HepG2 (cell line): ENCODE results near the gene SNPH. TPM values are rescaled to one million over a fixed set of nuclear protein-coding genes. Genes with fewer than 3 reads are reported as not detected.
A peak's percentile ranks its signal among the peaks of the same experiment; 100 is the strongest.

Experiments used
- ADNP ChIP-seq: sonication (generic); formaldehyde crosslinking; IDR thresholded peaks from 2 replicates; pipeline ENCODE4 v1.4.0; 2020; ENCODE audit warnings: missing genetic modification reagents
- ATF5 ChIP-seq: sonication (generic); formaldehyde crosslinking; IDR thresholded peaks from 2 replicates; pipeline ENCODE4 v1.4.0; 2020; ENCODE audit warnings: mild to moderate bottlenecking, low read depth, missing genetic modification reagents
- EHMT2 ChIP-seq: fragments of 200-600 bp; sonication (generic); IDR thresholded peaks from 2 replicates; pipeline ENCODE4 v1.7.0; 2017; ENCODE audit warnings: antibody characterized with exemption, low read depth, low read length, borderline replicate concordance
- GZF1 ChIP-seq: sonication (generic); formaldehyde crosslinking; IDR thresholded peaks from 2 replicates; pipeline ENCODE4 v1.5.1; 2020; ENCODE audit warnings: mild to moderate bottlenecking, missing genetic modification reagents
- IKZF1 ChIP-seq: fragments of 450-650 bp; IDR thresholded peaks from 2 replicates; pipeline ENCODE4 v1.7.1; 2016
- MAF1 ChIP-seq: sonication (generic); formaldehyde crosslinking; IDR thresholded peaks from 2 replicates; pipeline ENCODE4 v1.5.0; 2020; ENCODE audit warnings: missing genetic modification reagents, borderline replicate concordance
- MAFF ChIP-seq: IDR thresholded peaks from 2 replicates; pipeline ENCODE4 v1.6.1; 2011; ENCODE audit warnings: low read depth, low read length, improper control_type of control experiment
- NFYB ChIP-seq: sonication (generic); formaldehyde crosslinking; IDR thresholded peaks from 2 replicates; pipeline ENCODE4 v1.4.0; 2020; ENCODE audit warnings: missing genetic modification reagents
- PATZ1 ChIP-seq: sonication (generic); formaldehyde crosslinking; IDR thresholded peaks from 2 replicates; pipeline ENCODE4 v1.4.0; 2020; ENCODE audit warnings: missing genetic modification reagents
- RBAK ChIP-seq: sonication (generic); formaldehyde crosslinking; IDR thresholded peaks from 2 replicates; pipeline ENCODE4 v1.5.1; 2020; ENCODE audit warnings: mild to moderate bottlenecking, missing genetic modification reagents
- SP1 ChIP-seq, 2 experiments: fragments of 450-650 bp in 1 of 2; sonication (generic) in 1 of 2; formaldehyde crosslinking in 1 of 2; IDR thresholded peaks; 2 replicates each; pipeline versions ENCODE4 v1.4.0 to v1.6.1; 2016 to 2020; ENCODE audit warnings: missing genetic modification reagents in 1 of 2
- TCF12 ChIP-seq, 2 experiments: fragments of 450-650 bp in 1 of 2; sonication (generic) in 1 of 2; formaldehyde crosslinking in 1 of 2; IDR thresholded peaks; 2 replicates each; pipeline versions ENCODE4 v1.6.1 to v1.8.0; 2017 to 2022; ENCODE audit warnings: antibody characterized with exemption in 1 of 2, mild to moderate bottlenecking in 1 of 2, missing genetic modification reagents in 1 of 2, moderate library complexity in 1 of 2
- ZBTB4 ChIP-seq: sonication (generic); formaldehyde crosslinking; IDR thresholded peaks from 2 replicates; pipeline ENCODE4 v1.4.0; 2020; ENCODE audit warnings: missing genetic modification reagents, mild to moderate bottlenecking, borderline replicate concordance
- ZNF180 ChIP-seq: sonication (generic); formaldehyde crosslinking; IDR thresholded peaks from 2 replicates; pipeline ENCODE4 v1.4.0; 2020; ENCODE audit warnings: low read depth, missing genetic modification reagents, borderline replicate concordance
- ZNF512B ChIP-seq: sonication (generic); formaldehyde crosslinking; IDR thresholded peaks from 2 replicates; pipeline ENCODE4 v1.5.1; 2020; ENCODE audit warnings: missing genetic modification reagents, mild to moderate bottlenecking, borderline replicate concordance
- ZNF713 ChIP-seq: sonication (generic); formaldehyde crosslinking; IDR thresholded peaks from 2 replicates; pipeline ENCODE4 v1.4.0; 2020; ENCODE audit warnings: mild to moderate bottlenecking, missing genetic modification reagents
- polyA plus RNA-seq, 8 experiments: library from polyadenylated mRNA; depleted of rRNA in 3 of 8; stranded (reverse) in 7 of 8; unstranded in 1 of 8; fragments of >200 nt; fragmentation: Illumina TruSeq in 4 of 8; extraction: Trizol in 4 of 8; gene quantifications; 2 replicates each; pipeline versions ENCODE4 v1.2.1 to v1.2.3, GENCODE V29; 2011 to 2016; ENCODE audit warnings: low read depth in 4 of 8, missing spikeins in 1 of 8, mixed read lengths in 1 of 8; ENCODE audit not compliant: insufficient read depth in 1 of 8
- total RNA-seq, 5 experiments: library from RNA; depleted of rRNA; stranded (reverse); fragments of >200 nt; fragmentation: Illumina TruSeq; extraction: Trizol; gene quantifications; 2 replicates each; pipeline ENCODE4 v1.2.3, GENCODE V29; 2016; ENCODE audit warnings: low read depth in 1 of 5

SNPH gene
- total and polyA plus RNA-seq, 2 of the 13 experiments (the other 11 are each of a cell fraction or from before 2014, with no cell fraction given), result 0.09 TPM; not detected in 1

- TF ChIP-seq TCF12 (IDR thresholded peaks at IDR 0.05) (no peak), TCF12 (CRISPR knock-in tag; IDR thresholded peaks at IDR 0.05) (no peak), SP1 (IDR thresholded peaks at IDR 0.05) (no peak), SP1 (CRISPR knock-in tag; IDR thresholded peaks at IDR 0.05) (peak; percentile 48; the same call in 1 of the 2 replicates), MAF1 (peak; percentile 95; the same call in 1 of the 2 replicates), EHMT2 (no peak), RBAK (CRISPR knock-in tag) (no peak; the same call in 1 of the 2 replicates), NFYB (CRISPR knock-in tag) (peak; percentile 44; the same call in 1 of the 2 replicates), ADNP (CRISPR knock-in tag) (no peak), ZNF713 (CRISPR knock-in tag) (peak; percentile 74; the same call in 1 of the 2 replicates), MAFF (peak; percentile 66; the same call in 1 of the 2 replicates), GZF1 (CRISPR knock-in tag) (no peak; the same call in 1 of the 2 replicates), ATF5 (CRISPR knock-in tag) (peak; percentile 63; the same call in 1 of the 2 replicates), ZNF512B (CRISPR knock-in tag) (peak; percentile 92), IKZF1 (no peak), ZNF180 (CRISPR knock-in tag) (0 out of 2 replicates have a peak, but pooled peaks have one; percentile 87), PATZ1 (CRISPR knock-in tag) (peak; percentile 52), ZBTB4 (CRISPR knock-in tag) (peak; percentile 94; the same call in 1 of the 2 replicates)
Observed at GRCh38 chr20:1325173-1326030, 59.3 kb downstream of the SNPH start (continued).
